Muscle of leg (tissue), 11 donors: Measurements from ENCODE around the gene METRNL. TPM values are rescaled to one million over a fixed set of nuclear protein-coding genes. Genes with fewer than 3 reads are reported as not detected.
"Not testable (repeated sequence)": the region's sequence is repeated elsewhere in the genome, so short reads cannot be mapped to it uniquely, and the experiment has no call there.

Experiments
- DNase-seq: peaks from one replicate; pipeline ENCODE4 v3.0.0; 2013
- H3K27ac ChIP-seq: one replicate; pipeline ENCODE4 v1.5.1; 2013; ENCODE audit warnings: mild to moderate bottlenecking, low read length, control low read depth
- H3K27me3 ChIP-seq: one replicate; pipeline ENCODE4 v1.6.1; 2013; ENCODE audit warnings: low read length; ENCODE audit not compliant: control insufficient read depth, insufficient read depth
- H3K36me3 ChIP-seq: one replicate; pipeline ENCODE4 v1.6.1; 2013; ENCODE audit warnings: low read length; ENCODE audit not compliant: control insufficient read depth, insufficient read depth
- H3K4me1 ChIP-seq: one replicate; pipeline ENCODE4 v1.6.1; 2013; ENCODE audit warnings: low read length; ENCODE audit not compliant: control insufficient read depth, insufficient read depth
- H3K4me3 ChIP-seq: one replicate; pipeline ENCODE4 v1.5.1; 2013; ENCODE audit warnings: low read length, control low read depth
- H3K9me3 ChIP-seq: replicated peaks from 2 replicates; pipeline ENCODE4 v1.6.1; 2013; ENCODE audit warnings: low read depth, low read length; ENCODE audit not compliant: control insufficient read depth
- WGBS: methylation state at CpG from one replicate; pipeline ENCODE4 v1.1.5; 2013; ENCODE audit warnings: missing lambda C conversion rate; ENCODE audit not compliant: insufficient coverage; 5-methylcytosine and 5-hydroxymethylcytosine counted together
- polyA plus RNA-seq, 8 donors: library from polyadenylated mRNA; unstranded; fragments of 120-200 nt; gene quantifications; one replicate each; pipeline versions ENCODE4 v1.2.1 to v1.2.3, GENCODE V29; 2013; ENCODE audit warnings: inconsistent platforms in 1 of 8, low replicate concordance in 1 of 8; ENCODE audit not compliant: insufficient read length in 8 of 8, insufficient read depth in 1 of 8
- total RNA-seq: library from RNA; stranded (reverse); fragments of 120-200 nt; gene quantifications from one replicate; pipeline ENCODE4 v1.2.4, GENCODE V29; 2013

METRNL gene
- total and polyA plus RNA-seq, 9 donors, result 21.5 to 37.8 (median 30.2) TPM

DNA sequence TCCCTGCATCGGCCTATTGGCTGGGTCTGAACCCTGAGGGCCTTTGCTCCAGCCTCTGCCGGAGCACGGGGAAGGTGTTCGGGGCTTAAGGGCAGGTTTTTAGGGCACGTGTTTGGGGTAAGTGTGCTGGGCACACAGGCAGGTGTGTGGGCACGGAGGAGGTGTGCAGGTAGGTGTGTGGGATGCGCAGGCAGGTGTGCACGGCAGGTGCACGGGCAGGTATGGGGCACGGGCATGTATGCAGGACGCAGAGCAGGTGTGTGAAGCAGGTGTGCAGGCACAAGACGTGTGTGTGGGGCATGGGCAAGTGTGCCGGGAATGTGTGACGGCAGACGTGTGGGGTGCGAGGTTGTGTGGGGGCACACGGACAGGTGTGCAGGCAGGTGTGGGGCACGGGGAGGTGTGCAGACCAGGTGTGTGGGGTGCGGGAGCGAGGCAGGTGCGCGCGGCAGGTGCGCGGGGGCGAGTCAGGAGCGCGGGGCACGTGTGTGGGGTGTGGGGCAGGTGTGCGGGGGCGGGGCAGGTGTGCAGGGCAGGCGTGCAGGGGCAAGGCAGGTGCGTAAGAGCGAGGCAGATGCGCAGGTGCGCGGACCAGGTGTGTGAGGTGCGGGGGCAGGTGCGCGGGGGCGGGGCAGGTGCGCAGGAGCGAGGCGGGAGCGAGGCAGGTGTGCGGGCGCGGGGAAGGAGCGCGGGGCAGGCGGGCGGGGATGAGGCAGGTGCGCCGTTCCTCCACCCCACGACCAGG lies 28.6 kb upstream of the METRNL start:
- peaks cover 13% of the 10 kb centered on the region for H3K36me3 ChIP-seq
- H3K4me1 ChIP-seq, result peaks cover 19% of the 10 kb centered on the region
- 36% methylated on average over 42 of the region's 55 CpGs for WGBS
- H3K27ac ChIP-seq, result no peak overlapping the region
- H3K4me3 ChIP-seq, result peak overlapping the region; percentile 59
- no peak for DNase-seq
- H3K9me3 ChIP-seq, result peaks cover 2% of the 10 kb centered on the region
- no peaks in the 10 kb centered on the region for H3K27me3 ChIP-seq

DNA sequence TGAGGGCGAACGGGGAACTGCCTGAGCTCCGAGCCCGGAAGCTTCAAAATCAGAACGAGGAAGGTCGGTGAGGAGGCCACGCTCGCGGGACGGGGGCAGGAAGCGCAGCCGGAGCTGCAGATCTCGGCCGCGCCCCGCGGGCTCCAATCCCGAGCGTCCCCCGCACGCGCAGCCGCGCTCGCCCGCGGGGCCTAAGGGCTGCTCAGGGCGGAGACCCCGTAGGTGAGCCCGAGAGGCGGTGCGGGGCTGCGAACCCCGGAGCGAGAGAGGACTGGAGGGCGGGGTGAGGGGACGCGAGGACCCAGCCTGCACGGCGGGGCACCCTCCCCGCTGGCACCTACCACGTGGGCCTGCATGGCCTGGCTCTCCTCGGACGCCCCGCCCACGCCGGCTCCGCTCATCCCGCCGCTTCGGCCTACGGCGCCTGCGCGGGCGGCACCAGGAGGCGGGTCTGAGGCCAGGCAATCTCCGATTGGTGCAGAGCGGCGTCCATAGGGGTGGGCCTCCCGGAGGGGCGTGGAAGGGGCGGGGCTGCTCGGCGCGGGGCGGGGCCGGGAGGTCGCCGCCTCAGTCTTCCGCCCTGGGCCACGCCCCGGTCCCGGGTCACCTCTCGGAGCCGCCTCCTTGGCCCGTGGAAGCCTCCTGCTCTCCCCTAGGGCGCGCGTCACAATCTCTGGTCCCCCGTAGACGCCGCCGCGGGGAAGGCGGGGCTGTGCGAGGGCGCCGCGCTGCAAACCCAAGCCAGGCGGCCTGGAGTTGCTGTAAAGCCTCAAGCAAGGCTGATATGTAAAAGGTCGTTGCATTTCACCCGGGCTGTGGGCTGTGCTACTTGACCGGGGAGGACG lies 27.8 kb upstream of the METRNL start:
- WGBS, result under 1% methylated on average over 95 of the region's 95 CpGs
- peaks cover 27% of the 10 kb centered on the region for H3K4me1 ChIP-seq

DNA sequence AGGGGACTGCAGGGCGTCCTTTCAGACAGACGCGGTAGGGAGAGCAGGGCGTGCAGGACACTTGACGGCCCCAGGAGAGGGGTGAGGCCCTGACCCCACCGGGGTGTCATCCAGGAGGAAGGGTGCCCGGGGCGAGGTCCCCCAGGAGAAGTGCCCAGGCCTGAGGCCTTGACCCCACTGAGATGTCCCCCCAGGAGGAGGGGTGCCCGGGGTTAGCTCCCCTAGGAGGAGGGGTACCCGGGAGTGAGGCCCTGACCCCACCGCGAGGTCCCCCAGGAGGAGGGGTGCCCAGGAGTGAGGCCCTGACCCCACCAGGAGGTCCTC lies 27.2 kb upstream of the METRNL start:
- Histone ChIP-seq H3K4me3 (peak overlapping the region; percentile 53), H3K9me3 (no peaks in the 10 kb centered on the region), H3K4me1 (peaks cover 28% of the 10 kb centered on the region), H3K27ac (peak overlapping the region; percentile 80), H3K36me3 (peaks cover 3% of the 10 kb centered on the region), H3K27me3 (no peaks in the 10 kb centered on the region)
- DNase-seq, result no peak
- WGBS, result 41% methylated on average over 10 of the region's 12 CpGs

More for the DNA sequence above, 27.8 kb upstream of the METRNL start:
- H3K9me3 ChIP-seq, result peaks cover 2% of the 10 kb centered on the region
- H3K27me3 ChIP-seq, result no peaks in the 10 kb centered on the region
- peak overlapping the region; percentile 80 for H3K27ac ChIP-seq
- peaks cover 8% of the 10 kb centered on the region for H3K36me3 ChIP-seq
- peak; percentile 99 for DNase-seq
- H3K4me3 ChIP-seq, result peak overlapping the region; percentile 59

DNA sequence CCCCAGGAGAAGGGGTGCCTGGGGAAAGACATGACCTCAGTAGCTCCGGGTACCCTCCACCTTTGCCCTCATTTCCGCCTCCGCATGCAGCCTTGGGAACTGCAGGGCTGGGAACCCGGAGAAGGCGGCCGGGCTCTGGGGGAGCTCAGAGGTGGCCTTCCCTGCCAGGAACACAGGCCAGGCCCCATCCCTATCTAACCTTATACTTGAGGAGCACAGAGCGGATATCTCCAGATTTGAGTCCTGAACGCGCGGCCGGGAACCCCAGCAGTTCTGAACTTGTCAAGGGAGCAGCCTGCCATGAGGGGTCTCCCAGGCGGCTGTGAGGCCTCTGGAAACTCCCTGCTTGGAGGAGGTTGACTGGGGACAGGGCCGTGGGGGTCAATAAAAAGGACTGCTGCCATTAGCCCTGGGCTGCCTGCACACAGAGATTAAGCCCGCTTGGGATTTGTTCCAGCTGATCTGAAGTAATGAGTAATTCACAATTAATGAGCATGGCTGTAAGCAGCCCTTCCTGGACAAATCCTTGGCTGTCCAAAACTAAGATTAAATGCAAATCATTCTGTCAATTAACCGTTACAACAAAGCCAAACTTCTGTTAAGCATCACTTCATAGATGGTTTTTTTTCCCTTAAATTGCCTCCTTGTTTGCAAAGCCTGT lies 26.3 kb upstream of the METRNL start:
- no peak for DNase-seq
- H3K27me3 ChIP-seq, result no peaks in the 10 kb centered on the region
- no peak overlapping the region for H3K4me3 ChIP-seq
- WGBS, result 71% methylated on average over 11 of the region's 15 CpGs
- H3K27ac ChIP-seq, result peak overlapping the region; percentile 45
- H3K9me3 ChIP-seq, result no peaks in the 10 kb centered on the region
- peaks cover 28% of the 10 kb centered on the region for H3K4me1 ChIP-seq
- H3K36me3 ChIP-seq, result peaks cover 3% of the 10 kb centered on the region

GRCh38 chr17:83053739-83054451 lies 25.5 kb upstream of the METRNL start:
- Histone ChIP-seq H3K27me3 (no peaks in the 10 kb centered on the region), H3K36me3 (no peaks in the 10 kb centered on the region), H3K27ac (peak overlapping the region; percentile 45), H3K9me3 (no peaks in the 10 kb centered on the region), H3K4me1 (peaks cover 28% of the 10 kb centered on the region), H3K4me3 (no peak overlapping the region)
- WGBS, result 55% methylated on average over 11 of the region's 13 CpGs
- DNase-seq, result peak; percentile 73

DNA sequence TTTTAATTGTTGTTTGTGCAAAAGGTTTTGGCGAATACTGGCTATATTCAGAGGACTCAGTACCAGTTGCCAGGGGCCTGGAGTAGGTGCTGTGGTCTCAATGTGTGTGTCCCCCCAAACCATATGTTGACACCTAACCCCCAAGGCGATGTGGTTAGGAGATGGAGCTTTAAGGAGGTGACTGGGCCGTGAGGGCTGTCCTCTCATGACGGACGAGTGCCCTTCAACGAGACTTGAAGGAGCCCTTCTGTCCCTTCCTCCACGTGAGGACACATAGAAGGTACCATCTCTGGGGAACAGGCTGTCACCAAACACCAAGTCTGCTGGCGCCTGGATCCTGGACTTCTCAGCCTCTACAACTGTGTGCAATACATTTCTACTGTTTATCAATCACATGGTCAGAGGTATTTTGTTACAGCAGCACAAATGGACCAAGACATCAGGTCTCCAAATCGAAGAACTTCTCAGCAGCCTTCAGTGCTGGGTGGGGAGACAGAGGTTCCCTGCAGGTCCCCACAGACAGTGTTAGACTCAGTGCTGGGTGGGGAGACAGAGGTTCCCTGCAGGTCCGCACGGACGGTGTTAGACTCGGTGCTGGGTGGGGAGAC lies 24.8 kb upstream of the METRNL start:
- no peaks in the 10 kb centered on the region for H3K27me3 ChIP-seq
- H3K4me3 ChIP-seq, result no peak overlapping the region
- H3K27ac ChIP-seq, result no peak overlapping the region
- WGBS, result 82% methylated on average over 8 of the region's 13 CpGs
- DNase-seq, result no peak
- H3K4me1 ChIP-seq, result peaks cover 28% of the 10 kb centered on the region
- no peaks in the 10 kb centered on the region for H3K36me3 ChIP-seq
- H3K9me3 ChIP-seq, result no peaks in the 10 kb centered on the region

GRCh38 chr17:83055176-83055575 lies 24.2 kb upstream of the METRNL start:
- H3K27ac ChIP-seq, DNase-seq, H3K36me3 ChIP-seq, H3K9me3 ChIP-seq, H3K4me3 ChIP-seq, H3K27me3 ChIP-seq: not testable (repeated sequence)
- H3K4me1 ChIP-seq, result peaks cover 28% of the 10 kb centered on the region
- 97% methylated on average over 6 of the region's 25 CpGs for WGBS

DNA sequence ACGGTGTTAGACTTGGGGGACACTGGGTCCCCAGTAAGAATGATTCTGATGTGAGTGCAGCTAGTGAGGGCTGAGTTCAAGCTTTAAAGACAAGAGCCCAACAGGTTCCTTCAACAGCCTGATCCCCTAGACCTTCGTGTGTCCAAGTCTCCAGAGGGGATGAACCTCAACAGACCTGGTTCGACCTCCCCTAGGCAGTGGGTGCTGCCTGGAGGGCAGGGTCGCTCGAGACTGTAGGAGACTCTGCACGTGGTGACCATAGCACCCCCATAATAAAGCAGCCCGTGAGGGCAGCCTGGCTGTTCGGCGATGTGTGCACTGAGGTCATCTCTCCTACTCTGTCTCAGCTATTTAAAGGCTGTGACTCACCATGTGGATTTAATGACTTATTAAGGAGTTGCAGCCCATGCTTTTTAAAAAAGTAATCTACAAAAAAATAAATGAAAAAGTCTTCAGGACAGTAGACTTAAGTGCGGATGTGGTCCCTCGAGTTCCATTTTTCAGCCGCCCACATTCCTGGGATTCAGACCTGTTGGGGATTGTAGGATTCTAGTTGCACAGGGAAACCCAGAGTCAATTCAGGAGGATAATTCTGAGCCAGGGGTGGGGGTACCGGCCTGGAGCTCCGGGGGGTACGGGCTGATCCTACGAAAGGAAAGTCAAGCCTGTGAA lies 23.4 kb upstream of the METRNL start:
- peak; percentile 77 for DNase-seq
- WGBS, result 69% methylated on average over 6 of the region's 16 CpGs
- peaks cover 28% of the 10 kb centered on the region for H3K4me1 ChIP-seq
- H3K27ac ChIP-seq, result no peak overlapping the region
- H3K36me3 ChIP-seq, result no peaks in the 10 kb centered on the region
- no peak overlapping the region for H3K4me3 ChIP-seq
- H3K9me3 ChIP-seq, result no peaks in the 10 kb centered on the region
- no peaks in the 10 kb centered on the region for H3K27me3 ChIP-seq
